T-helper 9 cell (primary cell): ENCODE results near the gene RAD23A.

Experiments
- DNase-seq: peaks from one replicate; pipeline ENCODE4 v3.0.0-alpha.2; 2020

The RAD23A gene

DNA sequence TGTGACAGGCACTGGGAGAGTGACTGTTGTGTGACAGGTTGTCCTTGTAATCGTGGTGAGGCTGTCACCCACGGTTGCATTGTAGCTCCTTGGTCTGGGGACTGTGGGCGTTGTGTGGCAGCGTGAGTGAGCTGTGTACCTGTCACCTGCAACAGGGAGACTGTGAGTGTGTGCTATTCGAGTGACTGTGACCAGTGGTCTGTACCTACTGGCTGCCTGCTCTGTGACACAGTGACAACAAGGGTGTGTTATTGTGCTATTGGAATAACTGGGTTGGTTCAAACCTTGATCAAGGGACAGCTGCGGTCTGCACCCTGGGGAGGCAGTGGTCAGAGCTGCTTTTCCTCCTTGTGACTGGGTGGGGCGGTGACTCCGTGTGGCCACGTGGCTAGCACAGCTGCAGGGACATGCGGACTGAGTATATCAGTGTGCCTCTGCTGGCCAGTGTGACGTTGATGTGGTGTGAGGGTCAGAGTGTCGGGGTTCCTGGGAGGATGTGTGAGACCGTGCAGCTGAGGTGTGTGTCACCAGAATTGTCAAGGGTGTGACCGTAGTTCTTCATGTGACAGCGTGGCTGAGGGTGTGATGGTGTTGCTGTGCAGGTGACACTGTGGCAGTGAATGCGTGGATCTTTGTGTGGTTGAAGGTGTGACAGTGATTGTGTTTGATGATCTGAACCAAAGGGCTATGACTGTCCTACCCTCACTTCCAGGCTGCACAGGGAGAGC lies 39.6 kb downstream of the RAD23A start:
- DNase-seq = no peak

DNA sequence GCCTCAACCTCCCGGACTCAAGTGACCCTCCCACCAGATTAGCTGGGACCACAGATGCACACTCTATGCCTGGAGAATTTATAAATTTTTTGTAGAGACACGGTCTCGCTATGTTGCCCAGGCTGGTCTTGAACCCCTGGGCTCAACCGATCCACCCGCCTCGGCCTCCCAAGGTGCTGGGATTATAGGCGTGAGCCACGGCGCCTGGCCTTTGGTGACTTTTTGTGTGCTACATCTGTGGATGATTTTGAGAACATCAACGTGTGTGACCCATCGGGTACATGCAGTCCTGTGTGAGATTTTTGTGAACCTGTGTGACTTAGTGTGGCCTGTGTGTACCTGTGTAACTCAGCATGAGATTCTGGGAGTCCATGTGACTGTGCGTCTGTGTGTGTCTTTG lies 41.1 kb downstream of the RAD23A start:
- DNase-seq = no peak

- DNase-seq = no peak
Observed at GRCh38 chr19:12987190-12987589, 41.5 kb downstream of the RAD23A start.

GRCh38 chr19:12987781-12988180 lies 42.1 kb downstream of the RAD23A start:
- DNase-seq = no peak

DNA sequence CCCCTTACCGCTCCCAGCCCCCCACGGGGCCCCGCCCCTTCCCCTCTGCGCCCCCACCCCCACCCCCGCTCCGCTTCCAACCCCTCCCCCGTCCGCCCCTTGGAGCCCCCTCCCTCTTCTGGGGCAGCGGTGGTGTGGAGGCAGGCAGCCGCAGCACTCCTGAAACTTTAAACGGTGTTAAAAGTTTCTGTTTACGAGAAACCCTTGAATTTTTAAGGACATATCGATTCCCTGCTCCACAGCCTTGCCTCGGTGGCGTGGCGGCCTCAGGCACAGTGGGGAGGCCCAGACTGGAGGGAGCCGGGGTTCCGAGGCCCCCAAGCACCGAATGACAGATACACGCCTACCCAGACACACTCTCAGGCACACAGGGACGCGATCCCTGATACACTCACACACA lies 44.8 kb downstream of the RAD23A start:
- DNase-seq = no peak

DNA sequence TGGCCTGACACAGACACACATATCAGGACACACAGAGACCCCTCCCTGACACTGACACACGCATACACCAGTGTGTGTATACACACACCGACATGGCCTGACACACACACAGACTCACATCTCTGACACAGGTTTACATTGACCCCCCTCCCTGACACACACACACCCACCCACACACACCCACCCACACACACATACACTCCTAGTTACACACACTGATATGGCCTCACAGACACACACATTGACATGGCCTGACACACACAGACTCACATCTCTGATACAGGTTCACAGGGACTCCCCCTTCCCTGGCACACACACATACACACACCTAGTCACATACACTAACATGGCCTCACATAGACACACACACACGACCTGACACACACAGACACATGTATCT lies 45.2 kb downstream of the RAD23A start:
- DNase-seq = no peak

DNA sequence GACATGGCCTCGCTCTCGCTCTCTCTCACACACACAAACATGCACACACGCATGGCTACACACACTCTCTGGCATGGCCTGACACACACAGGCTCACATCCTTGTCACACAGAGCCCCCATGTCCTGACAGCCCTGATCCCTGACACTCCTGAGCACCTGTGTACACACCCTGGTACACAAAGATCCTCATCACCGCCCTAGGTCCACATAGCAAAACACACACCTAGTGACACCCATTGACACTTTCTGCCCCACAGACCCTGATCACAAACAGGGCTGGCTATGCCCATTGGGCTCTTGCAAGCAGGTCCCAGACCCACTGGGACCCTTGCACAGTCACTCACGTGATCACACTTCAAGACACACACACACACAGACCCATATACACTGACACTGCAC lies 45.6 kb downstream of the RAD23A start:
- no peak for DNase-seq

DNA sequence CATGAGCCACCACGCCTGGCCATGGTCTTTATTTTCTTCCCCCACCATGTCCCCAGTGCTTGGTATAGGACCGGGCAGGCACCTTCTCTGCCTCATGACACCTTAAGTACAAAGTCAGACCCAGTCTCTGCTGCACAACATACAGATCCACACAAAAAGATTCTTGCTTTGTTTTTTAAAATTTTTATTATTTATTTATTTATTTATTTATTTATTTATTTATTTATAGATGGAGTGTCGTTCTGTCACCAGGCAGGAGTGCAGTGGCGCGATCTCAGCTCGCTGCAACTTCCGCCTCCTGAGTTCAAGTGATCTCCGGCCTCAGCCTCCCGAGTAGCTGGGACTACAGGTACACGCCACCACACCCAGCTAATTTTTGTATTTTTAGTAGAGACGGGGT lies 47.1 kb downstream of the RAD23A start:
- no peak for DNase-seq

DNA sequence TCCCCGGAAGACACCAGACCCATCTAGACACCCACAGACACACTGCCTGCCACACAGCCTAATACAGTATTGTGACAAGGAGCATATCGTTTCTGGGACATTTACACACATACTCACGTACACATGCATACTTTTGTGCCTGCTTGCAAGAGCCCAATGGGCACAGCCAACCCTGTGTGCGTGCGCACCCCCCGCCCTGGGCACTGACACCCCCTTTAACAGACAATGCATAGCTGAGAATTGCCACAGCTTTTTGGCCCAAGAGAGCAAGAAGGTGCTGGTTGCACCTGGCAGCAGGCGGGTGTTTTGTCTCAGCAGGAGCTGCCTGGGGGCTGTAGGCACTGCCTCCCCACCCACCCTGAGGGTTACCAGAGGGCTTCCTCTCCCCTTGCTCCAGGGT lies 47.9 kb downstream of the RAD23A start:
- DNase-seq = no peak

DNA sequence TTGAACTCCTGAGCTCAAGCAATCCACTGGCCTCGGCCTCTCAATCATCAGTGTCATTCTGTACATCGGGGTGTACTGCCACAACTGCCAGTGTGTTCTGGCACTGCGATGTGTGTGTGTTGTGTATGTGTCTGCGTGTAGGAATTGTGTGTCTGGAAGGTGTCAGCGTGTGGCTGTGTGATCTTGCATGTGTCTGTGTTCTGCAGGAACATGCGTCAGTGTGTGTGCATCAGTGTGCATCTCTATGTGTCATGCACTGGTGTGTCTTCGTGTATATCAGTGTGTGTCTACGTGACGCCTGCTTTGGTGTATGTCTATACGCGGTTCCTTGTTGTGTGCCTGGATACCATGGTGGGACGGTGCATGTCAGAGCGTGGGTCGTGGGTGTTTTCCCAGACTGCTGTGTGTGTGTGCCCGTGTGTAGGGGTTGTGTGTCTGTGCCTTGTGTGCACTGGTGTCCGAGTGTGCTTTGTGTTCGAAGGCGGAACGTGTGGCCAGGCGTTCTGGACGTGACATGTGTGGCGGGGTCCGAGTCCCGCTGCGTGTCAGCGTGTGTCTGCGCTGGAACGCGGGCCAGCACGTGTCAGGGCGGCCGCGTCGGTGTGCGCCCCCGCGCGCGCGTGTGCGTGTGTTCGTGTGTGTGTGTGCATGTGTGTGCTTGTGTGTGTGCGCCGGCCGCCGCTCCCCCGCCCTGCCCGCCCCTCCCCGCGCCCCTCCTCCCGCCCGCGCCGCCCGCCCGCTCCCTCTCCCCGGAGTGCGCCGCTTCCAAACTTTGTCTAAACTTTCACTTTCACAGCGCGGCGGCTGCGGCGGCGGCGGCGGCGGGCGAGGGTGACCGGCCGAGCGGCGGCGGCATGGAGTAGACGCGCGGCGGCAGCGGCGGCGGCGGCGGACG lies 49.3 kb downstream of the RAD23A start, which contains the start of gene NFIX:
NFIX (plus strand) TSS at position 775 of the 895 bp plus-strand sequence. CDS start 363 bp downstream, outside the sequence.
- DNase-seq = peak; percentile 44

DNA sequence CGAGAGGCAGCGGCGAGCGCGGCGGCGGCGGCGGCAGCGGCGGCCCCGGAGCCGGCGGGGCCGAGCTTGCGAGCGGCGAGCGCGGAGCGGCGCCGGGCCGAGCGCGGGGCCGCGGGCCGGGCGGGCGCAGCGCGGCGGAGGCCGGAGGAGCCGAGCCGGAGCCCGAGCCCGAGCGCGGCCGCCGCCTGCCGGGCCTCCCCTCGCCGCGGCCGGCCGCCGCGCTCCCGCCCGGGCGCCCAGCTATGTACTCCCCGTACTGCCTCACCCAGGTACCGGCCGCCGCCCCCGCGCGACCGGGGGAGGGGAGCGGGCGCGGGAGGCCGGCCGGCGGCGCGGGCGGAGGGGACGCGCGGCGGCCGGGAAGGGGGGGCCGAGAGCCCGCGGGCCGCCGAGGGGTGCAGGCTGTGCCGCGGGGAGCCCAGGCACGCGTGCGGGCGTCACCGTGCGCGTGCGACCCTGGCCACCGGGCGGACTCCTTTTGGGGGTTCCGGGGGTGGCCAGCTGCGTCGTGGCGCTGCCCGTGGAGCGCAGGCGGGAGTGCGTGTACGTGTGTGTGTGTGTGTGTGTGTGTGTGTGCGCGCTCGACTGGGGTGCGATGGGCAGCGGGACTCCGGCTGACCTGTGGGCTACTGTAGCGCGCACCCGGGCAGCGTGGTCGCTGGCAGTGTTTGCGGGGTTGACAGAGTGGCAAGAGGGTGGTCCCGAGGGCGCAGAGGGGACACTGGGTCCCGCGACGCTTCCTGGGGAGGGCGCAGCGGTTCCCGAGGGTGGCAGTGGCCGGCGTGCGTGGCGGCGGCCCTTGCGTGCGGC lies 50.1 kb downstream of the RAD23A start:
- DNase-seq = no peak

DNA sequence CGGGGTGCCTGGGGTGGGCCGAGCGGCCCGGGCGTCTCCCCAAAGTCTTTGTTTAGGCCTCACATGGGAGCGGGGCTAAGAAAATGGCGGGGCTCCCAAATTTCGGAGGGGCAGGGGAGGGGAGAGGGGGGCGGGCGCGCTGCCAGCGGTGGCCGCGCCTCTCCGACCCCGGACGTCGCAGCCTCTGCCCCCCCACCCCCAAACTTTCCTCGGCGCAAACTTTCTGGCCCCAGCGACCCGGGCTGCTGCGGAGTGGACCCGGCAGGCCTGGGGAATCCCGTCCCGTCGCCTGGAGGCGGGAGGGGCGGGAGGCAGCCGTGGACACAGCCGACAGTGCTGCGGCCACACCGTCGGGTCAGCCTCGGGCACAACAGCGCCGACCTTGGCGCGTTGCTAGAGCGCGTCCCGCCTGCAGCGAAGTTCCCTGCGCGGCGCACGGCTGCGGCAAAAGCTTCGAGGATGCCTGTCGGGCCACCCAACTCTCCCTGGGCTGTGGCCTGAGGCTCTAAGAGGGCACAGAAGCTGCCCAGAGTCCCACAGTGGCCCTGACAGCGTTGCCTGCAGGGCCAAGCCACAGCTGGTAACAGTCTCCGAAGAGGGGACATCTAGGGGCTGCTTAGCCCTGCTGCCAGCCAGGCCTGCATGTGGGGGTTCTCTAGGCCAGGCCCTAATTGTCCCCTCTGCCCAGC lies 50.9 kb downstream of the RAD23A start:
- no peak for DNase-seq

DNA sequence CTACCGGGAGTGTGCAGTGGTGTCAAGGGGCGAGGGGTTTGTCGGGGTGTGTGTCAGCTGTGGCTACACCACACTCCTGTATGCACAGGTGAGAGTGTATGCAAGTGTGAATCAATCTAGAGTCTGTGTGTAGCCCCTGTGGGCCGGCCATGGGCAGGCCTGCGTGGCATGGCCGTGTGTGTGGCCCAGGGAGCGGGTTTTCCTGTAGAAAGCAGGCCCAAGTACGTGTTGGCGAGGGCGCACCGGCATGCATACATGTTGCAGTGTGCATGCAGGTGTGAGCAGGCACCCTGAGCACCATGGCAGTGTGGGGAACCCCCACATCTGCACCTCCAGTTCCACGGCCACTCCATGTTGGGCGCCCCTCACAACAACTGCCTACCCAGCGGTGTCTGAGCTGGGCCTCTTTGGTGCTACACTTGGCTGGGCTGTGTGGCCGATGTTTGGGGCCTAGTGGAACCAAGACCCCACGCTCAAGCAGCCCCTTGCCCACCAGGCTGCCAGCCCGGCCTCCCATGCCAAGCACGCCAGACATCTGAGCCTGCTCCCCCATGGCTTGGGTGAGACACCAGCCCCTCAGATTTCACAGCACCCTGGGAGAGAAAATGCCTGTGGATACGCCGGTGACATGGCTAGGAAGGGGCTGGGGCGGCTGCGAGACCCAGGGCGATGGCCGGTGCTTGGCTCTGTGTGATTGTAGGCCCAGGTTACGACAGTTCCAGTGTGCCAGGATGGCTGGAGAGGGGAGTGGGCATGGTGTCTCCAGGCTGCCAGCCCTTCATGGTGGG lies 51.7 kb downstream of the RAD23A start:
- DNase-seq = no peak

DNA sequence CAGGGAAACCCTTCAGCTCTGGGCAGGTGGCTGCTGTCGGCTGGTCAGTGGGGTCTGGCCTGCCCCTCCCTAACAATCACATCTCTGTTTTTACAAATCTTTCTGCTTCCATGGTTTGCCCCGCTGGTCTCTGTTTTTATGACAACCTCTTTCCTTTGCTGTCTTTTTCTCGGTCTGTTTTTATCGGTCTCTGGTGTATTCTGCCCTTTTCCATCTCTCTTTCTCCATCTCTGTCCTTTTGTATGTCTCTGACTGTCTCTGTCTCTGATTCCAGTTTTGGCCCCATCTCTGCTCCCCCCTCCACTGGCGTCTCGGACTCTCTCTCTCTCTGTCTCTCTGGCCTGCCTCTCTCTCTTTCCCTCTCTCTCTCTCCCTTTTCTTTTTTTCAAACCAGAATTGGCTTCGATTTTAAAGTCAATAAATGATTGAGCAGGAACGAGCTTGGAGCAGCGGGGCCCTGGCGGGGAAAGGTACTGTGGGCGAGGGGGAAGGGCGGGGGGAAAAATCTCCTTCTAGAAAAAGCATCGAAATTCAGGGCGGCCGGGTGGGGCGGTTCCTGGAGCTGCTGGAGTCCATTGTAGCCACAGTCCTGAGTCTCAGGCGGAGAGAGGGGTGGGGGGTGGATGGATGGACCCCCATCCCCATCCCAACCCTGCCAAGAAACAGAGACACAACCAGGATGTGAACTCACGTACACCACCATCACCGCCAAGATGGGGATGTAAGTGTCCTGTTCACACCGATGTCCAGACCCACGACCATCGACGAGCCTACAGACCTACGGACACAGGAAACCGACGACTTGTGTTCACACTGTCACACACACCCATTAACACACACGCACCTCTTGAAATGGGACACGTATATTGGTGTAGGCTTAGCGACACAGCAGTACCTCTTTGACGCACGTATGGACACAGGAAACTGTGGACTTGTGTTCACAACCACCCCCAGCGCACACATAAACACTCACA lies 52.6 kb downstream of the RAD23A start:
- DNase-seq = no peak

DNA sequence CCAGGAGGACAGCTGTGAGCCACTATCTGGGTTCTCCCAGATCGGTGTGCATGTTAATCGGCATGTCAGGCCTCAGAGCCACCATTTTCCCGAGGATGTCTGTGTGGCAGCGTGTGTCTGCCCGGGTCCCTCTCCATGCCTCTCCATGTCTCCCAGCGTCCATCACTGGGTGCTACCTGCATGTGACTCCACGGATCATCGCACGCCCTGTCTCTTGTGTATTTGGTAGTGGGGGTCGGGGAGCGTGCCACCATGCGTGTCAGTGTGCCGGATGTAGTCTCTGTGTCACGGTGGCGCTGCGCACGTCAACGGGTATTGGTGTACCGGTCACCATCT lies 55.5 kb downstream of the RAD23A start:
- no peak for DNase-seq

GRCh38 chr19:13001502-13002165 lies 56.0 kb downstream of the RAD23A start:
- no peak for DNase-seq

DNA sequence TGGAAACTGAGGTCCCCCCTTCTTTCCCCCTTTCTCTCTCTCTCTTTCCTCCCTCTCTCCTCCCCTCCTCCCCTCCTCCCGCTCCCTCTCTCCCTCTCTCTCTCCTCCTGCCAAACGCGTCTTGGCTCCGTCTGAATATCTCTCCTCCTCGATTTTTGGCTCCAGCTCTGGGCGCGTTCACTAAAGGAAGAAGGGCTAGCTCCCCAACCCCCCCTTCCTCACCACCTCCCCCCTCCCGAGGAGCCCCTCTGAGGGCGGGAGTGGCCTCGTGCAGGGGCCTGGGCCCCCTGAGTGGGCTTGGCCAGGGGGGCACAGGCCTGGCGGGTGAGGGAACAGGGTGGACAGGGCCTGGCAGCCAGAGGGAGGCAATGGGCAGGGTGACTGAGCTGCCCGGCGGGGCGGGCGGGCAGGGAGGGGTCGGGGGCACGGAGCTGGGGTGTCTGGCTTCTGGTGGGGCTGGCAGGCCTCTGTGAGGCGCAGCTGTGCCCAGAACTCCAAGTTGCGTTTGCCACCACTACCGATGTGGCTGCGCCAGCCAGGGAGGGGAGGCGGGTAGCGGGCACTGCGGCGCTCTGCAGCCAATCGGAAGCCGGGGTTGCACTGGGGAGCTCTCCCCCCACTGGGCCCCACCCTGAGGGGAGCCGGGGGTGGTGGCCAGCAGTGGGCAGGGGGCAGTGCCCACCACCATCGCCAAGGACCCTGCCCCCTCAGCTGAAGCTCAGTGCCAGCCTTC lies 56.7 kb downstream of the RAD23A start:
- no peak for DNase-seq

- no peak for DNase-seq
Observed at GRCh38 chr19:13003081-13003480, 57.4 kb downstream of the RAD23A start.
